Measurements from ENCODE around the gene PRKCQ. TPM values are rescaled to one million over a fixed set of nuclear protein-coding genes. Genes with fewer than 3 reads are reported as not detected.
"Not testable (repeated sequence)": the region's sequence is repeated elsewhere in the genome, so short reads cannot be mapped to it uniquely, and the experiment has no call there.

The PRKCQ gene
- polyA plus RNA-seq, 2 donors: 0.62 to 0.69 TPM

DNA sequence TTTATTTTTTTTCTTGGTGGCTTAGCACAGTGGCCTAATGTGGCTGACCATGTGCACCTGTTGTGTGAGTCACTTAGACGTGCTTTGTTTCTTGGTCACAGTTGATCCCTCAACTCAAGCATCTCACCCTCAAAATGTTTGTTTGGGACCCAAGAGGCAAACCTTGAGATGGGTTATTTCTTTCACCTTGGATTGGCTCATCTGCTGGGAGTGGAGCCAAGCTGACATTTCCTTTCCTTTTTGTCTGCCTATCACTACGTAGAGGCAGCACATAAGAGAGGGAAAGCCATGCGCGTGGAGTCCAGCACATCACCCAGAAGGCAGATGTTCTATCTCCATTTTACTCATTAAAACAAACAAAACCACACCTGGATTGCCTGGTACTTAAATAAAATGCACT is 6.4 kb upstream of the PRKCQ start:
- 79 to 80% methylated on average over 4 of the region's 4 CpGs for WGBS, 2 donors
- Histone ChIP-seq H3K9me3 (ENCODE audit: control insufficient read depth in 2 of 2, insufficient read depth in 1 of 2, low read depth in 1 of 2, low read length in 1 of 2) (no peaks in the 10 kb centered on the region), H3K4me1 (ENCODE audit: control insufficient read depth in 2 of 2, insufficient read depth in 2 of 2, low read length in 1 of 2) (no peaks in the 10 kb centered on the region), H3K4me3 (ENCODE audit: low read depth in 1 of 2, low read length in 2 of 2) (no peak overlapping the region), H3K27ac (ENCODE audit: low read depth in 2 of 2, low read length in 1 of 2) (no peak overlapping the region), H3K36me3 (ENCODE audit: control insufficient read depth in 2 of 2, insufficient read depth in 2 of 2, low read length in 1 of 2) (no peaks in the 10 kb centered on the region), H3K27me3 (ENCODE audit: control insufficient read depth in 1 of 2, insufficient read depth in 2 of 2, low read length in 2 of 2) (no peaks in the 10 kb centered on the region)

DNA sequence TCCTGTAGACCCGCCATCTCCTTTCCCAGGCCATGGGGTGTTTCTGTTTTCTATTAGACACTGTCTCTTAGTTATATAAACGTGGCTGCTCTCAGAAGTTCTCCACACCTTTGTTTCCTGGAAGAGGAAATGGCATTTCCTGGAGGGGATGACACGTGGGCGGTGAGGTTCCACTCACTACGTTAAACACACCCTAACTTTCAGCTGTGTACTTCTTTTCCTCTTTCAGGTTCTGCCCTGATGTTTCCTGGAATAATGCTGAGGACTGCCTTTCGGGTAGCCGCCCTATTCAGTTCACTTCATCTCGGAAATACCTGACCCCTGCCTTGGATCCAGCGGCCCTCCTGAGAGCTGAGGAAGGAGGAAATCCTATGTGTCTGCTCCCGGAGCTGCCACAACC is 3.4 kb upstream of the PRKCQ start:
- WGBS, 2 donors: 75 to 79% methylated on average over 10 of the region's 10 CpGs
- peaks cover 0 to 3% of the 10 kb centered on the region in 2 donors for H3K4me1 ChIP-seq (ENCODE audit: control insufficient read depth in 2 of 2, insufficient read depth in 2 of 2, low read length in 1 of 2)
- no peak overlapping the region for H3K4me3 ChIP-seq (ENCODE audit: low read depth in 1 of 2, low read length in 2 of 2)
- H3K9me3 ChIP-seq (ENCODE audit: control insufficient read depth in 2 of 2, insufficient read depth in 1 of 2, low read depth in 1 of 2, low read length in 1 of 2): no peaks in the 10 kb centered on the region
- no peaks in the 10 kb centered on the region for H3K36me3 ChIP-seq (ENCODE audit: control insufficient read depth in 2 of 2, insufficient read depth in 2 of 2, low read length in 1 of 2)
- H3K27ac ChIP-seq (ENCODE audit: low read depth in 2 of 2, low read length in 1 of 2): no peak overlapping the region
- H3K27me3 ChIP-seq (ENCODE audit: control insufficient read depth in 1 of 2, insufficient read depth in 2 of 2, low read length in 2 of 2): no peaks in the 10 kb centered on the region

DNA sequence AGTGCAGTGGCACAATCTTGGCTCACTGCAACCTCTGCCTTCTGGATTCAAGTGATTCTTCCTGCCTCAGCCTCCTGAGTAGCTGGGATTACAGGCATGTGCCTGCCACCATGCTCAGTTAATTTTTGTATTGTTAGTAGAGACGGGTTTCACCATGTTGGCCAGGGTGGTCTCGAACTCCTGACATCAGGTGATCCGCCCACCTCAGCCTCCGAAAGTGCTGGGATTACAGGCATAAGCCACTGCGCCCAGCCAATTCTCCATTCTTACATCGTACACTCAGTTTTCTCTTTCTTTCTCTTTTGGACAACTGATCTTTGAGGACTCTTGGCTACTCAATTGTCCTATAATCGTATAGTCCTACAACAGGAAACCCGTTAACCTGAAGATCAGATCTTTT is 2.8 kb upstream of the PRKCQ start:
- not testable (repeated sequence) for H3K4me1 ChIP-seq (ENCODE audit: control insufficient read depth in 2 of 2, insufficient read depth in 2 of 2, low read length in 1 of 2); H3K36me3 ChIP-seq (ENCODE audit: control insufficient read depth in 2 of 2, insufficient read depth in 2 of 2, low read length in 1 of 2); H3K27me3 ChIP-seq (ENCODE audit: control insufficient read depth in 1 of 2, insufficient read depth in 2 of 2, low read length in 2 of 2); H3K27ac ChIP-seq (ENCODE audit: low read depth in 2 of 2, low read length in 1 of 2); H3K9me3 ChIP-seq (ENCODE audit: control insufficient read depth in 2 of 2, insufficient read depth in 1 of 2, low read depth in 1 of 2, low read length in 1 of 2); H3K4me3 ChIP-seq (ENCODE audit: low read depth in 1 of 2, low read length in 2 of 2)
- 93 to 94% methylated on average over 8 of the region's 8 CpGs for WGBS, 2 donors

DNA sequence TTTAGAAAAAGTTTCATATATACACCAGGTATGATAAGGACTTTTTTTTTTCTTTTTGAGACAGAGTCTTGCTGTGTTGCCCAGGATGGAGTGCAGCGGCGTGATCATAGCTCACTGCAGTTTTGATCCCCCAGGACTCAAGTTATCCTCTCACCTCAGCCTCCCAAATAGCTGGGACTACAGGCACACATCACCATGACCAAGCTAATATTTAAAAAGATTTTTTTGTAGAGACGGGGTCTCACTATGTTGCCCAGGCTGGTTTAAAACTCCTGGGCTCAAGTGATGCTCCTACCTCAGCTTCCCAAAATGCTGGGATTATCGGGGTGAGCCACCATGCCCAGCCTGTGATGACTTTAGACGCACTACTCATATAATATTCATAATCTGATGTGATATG is 2.2 kb upstream of the PRKCQ start:
- no peaks in the 10 kb centered on the region for H3K27me3 ChIP-seq (ENCODE audit: control insufficient read depth in 1 of 2, insufficient read depth in 2 of 2, low read length in 2 of 2)
- WGBS, 2 donors: 96 to 98% methylated on average over 5 of the region's 5 CpGs
- no peaks in the 10 kb centered on the region for H3K9me3 ChIP-seq (ENCODE audit: control insufficient read depth in 2 of 2, insufficient read depth in 1 of 2, low read depth in 1 of 2, low read length in 1 of 2)
- no peak overlapping the region for H3K4me3 ChIP-seq (ENCODE audit: low read depth in 1 of 2, low read length in 2 of 2)
- H3K36me3 ChIP-seq (ENCODE audit: control insufficient read depth in 2 of 2, insufficient read depth in 2 of 2, low read length in 1 of 2): no peaks in the 10 kb centered on the region
- no peak overlapping the region for H3K27ac ChIP-seq (ENCODE audit: low read depth in 2 of 2, low read length in 1 of 2)
- H3K4me1 ChIP-seq (ENCODE audit: control insufficient read depth in 2 of 2, insufficient read depth in 2 of 2, low read length in 1 of 2): peaks cover 0 to 3% of the 10 kb centered on the region in 2 donors

DNA sequence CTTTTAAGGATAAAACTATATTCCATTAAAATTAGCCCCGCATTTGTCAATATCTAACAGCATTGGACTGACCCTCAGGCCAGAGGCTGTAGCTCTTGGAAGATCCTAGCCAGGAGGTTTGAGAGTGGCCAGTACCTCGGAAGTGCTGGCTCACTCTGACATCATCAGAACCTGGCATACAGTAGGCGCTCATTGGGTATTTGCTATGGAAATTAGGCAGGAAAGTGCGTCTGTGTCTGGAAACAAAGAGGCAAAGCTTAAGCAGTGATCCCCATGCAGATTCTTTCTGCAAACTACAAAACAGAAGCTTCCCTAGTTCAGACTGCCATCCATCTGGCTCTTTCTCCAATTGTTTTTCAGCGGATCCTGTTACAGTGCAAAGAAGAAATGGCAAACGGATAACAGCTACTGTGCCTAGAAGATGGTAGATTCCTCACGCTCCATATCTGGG is 1.7 kb upstream of the PRKCQ start:
- H3K9me3 ChIP-seq (ENCODE audit: control insufficient read depth in 2 of 2, insufficient read depth in 1 of 2, low read depth in 1 of 2, low read length in 1 of 2): no peaks in the 10 kb centered on the region
- no peaks in the 10 kb centered on the region for H3K36me3 ChIP-seq (ENCODE audit: control insufficient read depth in 2 of 2, insufficient read depth in 2 of 2, low read length in 1 of 2)
- H3K27me3 ChIP-seq (ENCODE audit: control insufficient read depth in 1 of 2, insufficient read depth in 2 of 2, low read length in 2 of 2): no peaks in the 10 kb centered on the region
- H3K4me3 ChIP-seq (ENCODE audit: low read depth in 1 of 2, low read length in 2 of 2): no peak overlapping the region
- WGBS, 2 donors: 84 to 86% methylated on average over 7 of the region's 7 CpGs
- H3K4me1 ChIP-seq (ENCODE audit: control insufficient read depth in 2 of 2, insufficient read depth in 2 of 2, low read length in 1 of 2): peaks cover 0 to 3% of the 10 kb centered on the region in 2 donors
- no peak overlapping the region for H3K27ac ChIP-seq (ENCODE audit: low read depth in 2 of 2, low read length in 1 of 2)

DNA sequence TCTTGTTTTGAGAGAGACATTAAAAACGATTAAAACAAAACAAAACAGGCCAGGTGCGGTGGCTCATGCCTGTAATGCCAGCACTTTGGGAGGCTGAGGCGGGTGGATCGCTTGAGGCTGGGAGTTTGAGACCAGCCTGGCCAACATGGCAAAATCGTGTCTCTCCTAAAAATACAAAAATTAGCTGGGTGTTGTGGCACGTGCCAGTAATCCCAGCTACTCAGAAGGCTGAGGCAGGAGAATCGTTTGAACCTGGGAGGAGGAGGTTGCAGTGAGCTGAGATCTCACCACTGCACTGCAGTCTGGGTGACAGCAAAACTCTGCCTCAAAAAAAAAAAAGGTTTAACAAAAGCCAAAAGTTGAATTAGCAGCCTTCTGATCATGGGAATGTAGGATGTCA is 1.1 kb upstream of the PRKCQ start:
- H3K4me3 ChIP-seq (ENCODE audit: low read depth in 1 of 2, low read length in 2 of 2); H3K27ac ChIP-seq (ENCODE audit: low read depth in 2 of 2, low read length in 1 of 2); H3K9me3 ChIP-seq (ENCODE audit: control insufficient read depth in 2 of 2, insufficient read depth in 1 of 2, low read depth in 1 of 2, low read length in 1 of 2); H3K27me3 ChIP-seq (ENCODE audit: control insufficient read depth in 1 of 2, insufficient read depth in 2 of 2, low read length in 2 of 2); H3K4me1 ChIP-seq (ENCODE audit: control insufficient read depth in 2 of 2, insufficient read depth in 2 of 2, low read length in 1 of 2); H3K36me3 ChIP-seq (ENCODE audit: control insufficient read depth in 2 of 2, insufficient read depth in 2 of 2, low read length in 1 of 2): not testable (repeated sequence)
- WGBS, 2 donors: 31 to 35% methylated on average over 7 of the region's 7 CpGs

DNA sequence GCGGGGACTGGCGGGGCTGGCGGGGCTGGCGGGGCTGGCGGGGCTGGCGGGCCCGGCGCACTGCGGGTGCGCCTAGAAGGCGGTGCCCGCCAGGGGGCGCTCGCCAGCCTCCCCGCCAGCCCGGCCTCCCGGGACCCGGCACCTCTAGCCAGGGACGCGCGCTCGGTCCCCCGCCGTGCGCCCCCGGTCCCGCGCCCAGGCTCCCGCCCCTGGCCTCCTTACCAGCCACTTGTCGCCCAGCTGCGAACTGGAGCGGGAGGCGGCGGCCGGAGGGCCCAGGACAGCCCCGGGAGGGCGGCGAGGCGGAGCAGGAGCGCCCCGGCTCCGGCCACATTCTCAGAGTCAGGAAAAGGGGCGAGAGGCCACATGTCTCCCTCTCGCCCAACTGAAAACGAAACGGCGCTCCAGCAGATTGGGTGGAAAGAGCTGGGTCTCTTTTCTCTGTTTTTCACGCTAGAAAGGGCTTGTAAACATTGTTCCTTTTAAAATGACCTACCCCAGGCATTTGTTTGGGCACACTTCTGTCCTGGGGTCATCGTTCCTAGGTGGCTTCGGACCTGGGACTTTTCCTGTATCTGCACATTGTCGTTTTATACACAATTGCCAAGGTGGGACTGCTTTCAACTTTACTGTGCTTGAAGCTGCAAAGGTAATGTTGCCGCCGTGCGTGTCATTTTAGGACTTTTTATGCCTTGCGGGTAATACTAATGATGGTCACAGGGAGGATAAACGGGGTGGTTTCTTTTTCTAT is 378 bp upstream of the PRKCQ start:
- 2 to 3% methylated on average over 43 to 56 of the region's 56 CpGs for WGBS, 2 donors
- peaks cover 0 to 3% of the 10 kb centered on the region in 2 donors for H3K4me1 ChIP-seq (ENCODE audit: control insufficient read depth in 2 of 2, insufficient read depth in 2 of 2, low read length in 1 of 2)
- H3K9me3 ChIP-seq (ENCODE audit: control insufficient read depth in 2 of 2, insufficient read depth in 1 of 2, low read depth in 1 of 2, low read length in 1 of 2): no peaks in the 10 kb centered on the region
- H3K27ac ChIP-seq (ENCODE audit: low read depth in 2 of 2, low read length in 1 of 2): peak overlapping the region; percentile 22 to 56
- H3K27me3 ChIP-seq (ENCODE audit: control insufficient read depth in 1 of 2, insufficient read depth in 2 of 2, low read length in 2 of 2): no peaks in the 10 kb centered on the region
- H3K4me3 ChIP-seq (ENCODE audit: low read depth in 1 of 2, low read length in 2 of 2): peak overlapping the region; percentile 57 to 68
- no peaks in the 10 kb centered on the region for H3K36me3 ChIP-seq (ENCODE audit: control insufficient read depth in 2 of 2, insufficient read depth in 2 of 2, low read length in 1 of 2)

DNA sequence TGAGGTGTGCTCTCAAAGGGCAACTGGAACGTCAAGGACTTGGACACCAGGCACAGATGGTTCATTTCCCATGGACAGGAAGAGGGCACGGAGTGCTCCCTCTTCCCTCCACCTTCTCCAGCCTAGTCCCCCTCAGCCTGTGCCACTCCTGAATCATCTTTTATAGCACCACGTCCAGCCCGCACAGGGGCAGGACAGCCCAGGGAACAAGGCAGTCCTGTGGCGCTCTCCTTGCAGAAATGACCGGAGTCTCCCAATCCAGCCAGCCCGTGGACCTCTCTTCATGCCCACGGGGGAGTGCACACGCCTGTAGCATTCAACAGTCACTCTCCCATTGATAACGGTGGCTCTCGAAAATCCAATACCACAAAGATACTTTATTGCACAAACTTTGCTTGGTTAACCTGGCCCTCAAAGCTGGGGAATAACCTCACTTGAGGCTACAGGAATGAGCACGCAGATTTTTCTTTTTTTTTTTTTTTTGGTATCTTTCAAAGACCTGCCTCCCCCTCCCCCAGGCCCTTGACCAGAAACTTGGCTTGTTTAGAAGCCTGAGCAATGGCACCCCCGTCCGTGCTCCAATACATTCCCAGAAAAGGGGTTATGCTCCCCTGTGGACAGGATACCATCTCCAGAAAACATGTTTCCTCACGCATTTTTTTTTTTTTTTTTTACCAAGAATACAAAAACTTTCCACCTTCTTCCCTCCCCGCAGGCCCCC is 733 bp downstream of the PRKCQ start:
- peak overlapping the region; percentile 57 to 66 for H3K4me3 ChIP-seq (ENCODE audit: low read depth in 1 of 2, low read length in 2 of 2)
- H3K27ac ChIP-seq (ENCODE audit: low read depth in 2 of 2, low read length in 1 of 2): peak overlapping the region in 1 of 2 donors; percentile 41
- no peaks in the 10 kb centered on the region for H3K9me3 ChIP-seq (ENCODE audit: control insufficient read depth in 2 of 2, insufficient read depth in 1 of 2, low read depth in 1 of 2, low read length in 1 of 2)
- no peaks in the 10 kb centered on the region for H3K36me3 ChIP-seq (ENCODE audit: control insufficient read depth in 2 of 2, insufficient read depth in 2 of 2, low read length in 1 of 2)
- H3K27me3 ChIP-seq (ENCODE audit: control insufficient read depth in 1 of 2, insufficient read depth in 2 of 2, low read length in 2 of 2): no peaks in the 10 kb centered on the region
- WGBS, 2 donors: 24 to 28% methylated on average over 15 to 16 of the region's 16 CpGs
- H3K4me1 ChIP-seq (ENCODE audit: control insufficient read depth in 2 of 2, insufficient read depth in 2 of 2, low read length in 1 of 2): peaks cover 0 to 3% of the 10 kb centered on the region in 2 donors

DNA sequence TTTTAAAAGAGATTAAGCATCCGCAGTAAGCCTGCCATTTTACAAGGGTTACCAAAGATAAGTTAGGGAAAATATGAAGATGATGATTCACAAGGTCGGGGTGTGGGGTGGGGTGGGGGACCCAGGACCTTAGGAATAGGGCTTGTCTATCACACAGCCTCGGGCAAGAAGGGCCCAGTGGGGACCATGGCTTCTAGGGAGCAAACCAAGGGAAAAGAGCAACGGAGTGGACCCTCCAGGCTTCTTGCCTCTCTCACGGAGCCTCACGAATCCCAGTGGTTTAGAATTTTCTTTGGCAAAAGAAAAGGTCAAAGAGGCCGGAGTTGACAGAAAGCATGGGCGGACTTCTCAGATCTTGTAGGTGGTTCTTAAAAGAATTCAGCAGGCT is 1.3 kb downstream of the PRKCQ start:
- peak overlapping the region in 1 of 2 donors; percentile 66 for H3K4me3 ChIP-seq (ENCODE audit: low read depth in 1 of 2, low read length in 2 of 2)
- no peaks in the 10 kb centered on the region for H3K27me3 ChIP-seq (ENCODE audit: control insufficient read depth in 1 of 2, insufficient read depth in 2 of 2, low read length in 2 of 2)
- peaks cover 0 to 3% of the 10 kb centered on the region in 2 donors for H3K4me1 ChIP-seq (ENCODE audit: control insufficient read depth in 2 of 2, insufficient read depth in 2 of 2, low read length in 1 of 2)
- no peaks in the 10 kb centered on the region for H3K9me3 ChIP-seq (ENCODE audit: control insufficient read depth in 2 of 2, insufficient read depth in 1 of 2, low read depth in 1 of 2, low read length in 1 of 2)
- WGBS, 2 donors: 71 to 72% methylated on average over 8 of the region's 8 CpGs
- no peaks in the 10 kb centered on the region for H3K36me3 ChIP-seq (ENCODE audit: control insufficient read depth in 2 of 2, insufficient read depth in 2 of 2, low read length in 1 of 2)
- no peak overlapping the region for H3K27ac ChIP-seq (ENCODE audit: low read depth in 2 of 2, low read length in 1 of 2)
